Activated naive CD4-positive, alpha-beta T cell treated with Interleukin-2 at 50 U/mL for 16 hours (primary cell): Measurements from ENCODE around the gene LOXL1.

Experiments
- DNase-seq: peaks from one replicate; pipeline ENCODE4 v3.0.0-alpha.2; 2020

LOXL1 gene

GRCh38 chr15:73981761-73982221 lies 55.5 kb downstream of the LOXL1 start:
- DNase-seq: no peak

GRCh38 chr15:73982222-73982962 lies 56.1 kb downstream of the LOXL1 start:
- no peak for DNase-seq

DNA sequence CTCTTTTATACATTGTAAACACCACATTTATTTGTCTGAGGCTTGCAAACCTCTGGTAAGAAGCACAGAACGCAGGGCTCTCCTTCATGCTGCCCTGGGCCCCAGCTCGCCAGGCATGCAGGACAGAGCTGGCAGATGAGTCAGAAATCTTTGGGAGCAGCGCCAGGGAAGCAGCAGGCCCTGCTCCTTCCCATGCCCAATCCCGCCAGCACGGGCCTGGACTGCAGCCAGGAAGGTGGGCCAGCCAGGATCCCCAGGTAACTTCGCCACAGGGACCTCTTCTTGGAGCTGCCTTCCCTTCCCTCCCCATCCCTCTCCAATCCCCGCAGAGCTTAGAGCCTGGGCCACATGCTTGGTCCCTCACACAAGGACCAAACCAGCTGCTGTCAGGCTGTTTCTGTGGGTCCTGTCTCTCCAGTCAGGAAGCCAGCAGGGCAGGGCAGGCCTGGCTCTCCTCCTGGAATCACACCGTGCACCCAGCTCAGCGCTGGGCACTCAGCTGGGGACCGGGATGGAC lies 57.0 kb downstream of the LOXL1 start:
- no peak for DNase-seq

DNA sequence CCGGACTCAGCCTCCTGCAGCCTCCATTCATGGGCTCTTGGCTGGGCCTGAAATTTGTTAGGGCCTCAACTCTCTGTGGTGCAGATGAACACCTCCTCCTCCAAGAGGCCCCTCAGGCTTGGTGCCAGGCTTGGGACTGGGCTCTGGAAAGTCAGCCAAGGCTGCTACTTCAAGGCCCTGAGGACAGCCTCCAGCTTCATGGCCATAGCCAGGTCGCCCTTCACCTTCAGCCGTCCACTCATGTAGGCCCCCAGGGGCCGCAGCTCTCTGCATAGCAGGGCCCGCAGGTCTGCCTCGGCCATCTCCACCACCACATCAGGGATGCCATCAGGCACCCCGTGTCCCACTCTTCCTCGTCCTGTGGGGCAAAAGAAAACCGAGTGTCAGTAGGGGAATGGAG lies 57.5 kb downstream of the LOXL1 start:
- no peak for DNase-seq

DNA sequence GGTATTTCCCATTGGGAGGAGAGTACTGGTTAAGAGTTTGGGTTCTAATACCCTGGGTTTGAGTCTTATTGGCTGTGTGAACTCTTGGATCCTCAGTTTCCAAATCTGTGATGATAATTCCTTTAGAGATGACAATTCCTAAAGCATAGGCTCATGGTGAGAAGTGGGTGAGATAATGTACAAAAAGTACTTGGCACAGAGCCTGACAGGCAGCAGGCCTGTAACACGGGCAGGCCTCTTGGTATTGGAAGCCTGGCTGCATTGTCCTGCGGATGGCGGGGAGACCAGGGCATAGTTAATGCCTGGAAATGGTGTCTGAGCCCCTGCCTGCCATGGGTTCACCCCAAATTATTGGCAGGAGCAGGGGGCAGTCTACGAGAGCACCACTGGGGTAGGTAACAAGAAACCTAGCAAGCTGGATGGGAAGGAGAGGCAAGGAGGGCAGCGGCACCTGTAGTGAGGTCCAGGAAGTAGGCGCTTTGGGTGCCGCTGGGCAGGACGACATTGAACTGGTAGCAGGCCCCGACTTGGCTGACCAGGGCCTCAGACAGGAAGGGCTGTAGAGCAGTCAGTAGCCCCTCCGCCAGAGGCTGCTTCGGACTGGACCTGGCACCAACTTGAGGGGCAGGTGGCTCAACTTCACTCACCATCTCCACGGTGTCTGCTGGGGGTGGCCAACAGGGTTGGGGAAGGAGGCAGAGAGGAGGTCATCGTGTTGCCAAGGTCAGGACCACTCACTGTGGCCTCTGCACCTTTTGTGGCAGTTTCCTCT lies 58.1 kb downstream of the LOXL1 start:
- DNase-seq: no peak

- DNase-seq: no peak
Measured at GRCh38 chr15:73985101-73985873, 59.0 kb downstream of the LOXL1 start.

DNA sequence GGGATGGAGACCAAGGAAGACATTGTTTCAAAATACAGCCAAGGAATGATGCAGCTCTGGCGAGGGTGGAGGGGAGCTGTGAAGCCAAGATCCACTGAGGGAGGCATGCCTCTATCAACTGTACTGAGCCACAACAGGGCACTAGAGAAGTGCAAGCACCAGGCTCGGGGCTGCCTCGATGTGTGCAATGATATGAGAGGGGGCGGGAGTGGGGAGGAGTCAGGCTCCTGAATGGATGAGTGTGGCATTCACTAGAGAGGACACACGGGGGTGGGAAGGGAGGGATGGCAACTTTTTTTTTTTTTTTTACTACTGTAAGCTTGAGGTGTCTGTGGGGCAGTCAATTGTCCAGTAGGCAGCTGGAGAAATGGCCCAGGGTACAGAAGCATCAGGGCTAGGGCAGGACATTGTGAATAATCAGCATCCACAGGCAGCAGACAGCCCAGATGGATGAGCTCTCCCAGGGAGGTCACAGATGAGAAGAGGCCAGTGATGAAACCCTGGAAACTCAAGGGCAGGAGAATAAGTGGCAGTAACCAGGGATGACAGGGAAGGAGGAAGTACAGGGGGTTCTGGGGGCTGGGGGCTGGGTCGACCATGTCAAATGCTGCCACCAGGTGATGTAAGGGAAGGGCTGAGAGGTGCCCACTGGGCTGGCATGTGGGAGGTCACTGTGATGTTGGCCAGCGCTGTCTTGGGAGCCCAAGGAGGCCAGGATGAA lies 60.0 kb downstream of the LOXL1 start:
- DNase-seq: no peak

GRCh38 chr15:73986776-73987056 lies 60.5 kb downstream of the LOXL1 start:
- no peak for DNase-seq

- DNase-seq: no peak
Measured at GRCh38 chr15:73987250-73987649, 61.0 kb downstream of the LOXL1 start.

DNA sequence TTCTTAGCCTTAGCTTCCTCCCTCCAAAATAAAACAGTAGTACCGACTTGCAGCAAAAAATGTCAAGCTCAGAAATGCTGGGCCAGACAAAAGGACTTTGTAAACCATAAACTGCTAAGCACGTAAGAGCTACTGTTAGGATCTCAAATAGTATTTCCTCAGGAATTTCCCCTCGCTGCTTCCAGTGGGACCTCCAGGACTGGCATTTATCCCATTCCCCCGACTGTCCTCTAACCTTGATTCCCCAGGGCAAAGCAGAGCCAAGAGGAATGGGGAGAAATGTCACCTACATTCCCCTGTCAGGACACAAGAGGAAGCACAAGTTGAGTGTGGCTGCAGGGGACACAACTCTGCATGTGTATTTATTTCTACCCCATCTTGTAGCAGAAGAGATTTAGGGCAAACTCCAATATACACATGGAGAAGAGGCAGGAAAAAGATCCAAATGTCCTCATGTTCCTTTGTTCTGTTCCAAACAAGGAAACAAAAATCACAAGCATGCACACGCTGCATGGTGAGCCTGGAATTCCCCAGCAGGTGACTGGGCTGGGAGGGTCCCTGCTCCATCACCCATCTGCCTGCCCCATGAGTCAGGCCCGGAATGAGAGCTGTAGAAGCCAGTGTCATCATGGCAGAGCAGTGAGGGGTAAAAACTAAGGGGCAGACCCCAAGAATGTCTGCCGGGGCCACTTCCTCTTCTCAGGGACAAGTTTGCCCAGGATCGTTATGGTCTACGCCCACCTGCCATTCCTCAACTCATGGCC lies 61.6 kb downstream of the LOXL1 start:
- no peak for DNase-seq

DNA sequence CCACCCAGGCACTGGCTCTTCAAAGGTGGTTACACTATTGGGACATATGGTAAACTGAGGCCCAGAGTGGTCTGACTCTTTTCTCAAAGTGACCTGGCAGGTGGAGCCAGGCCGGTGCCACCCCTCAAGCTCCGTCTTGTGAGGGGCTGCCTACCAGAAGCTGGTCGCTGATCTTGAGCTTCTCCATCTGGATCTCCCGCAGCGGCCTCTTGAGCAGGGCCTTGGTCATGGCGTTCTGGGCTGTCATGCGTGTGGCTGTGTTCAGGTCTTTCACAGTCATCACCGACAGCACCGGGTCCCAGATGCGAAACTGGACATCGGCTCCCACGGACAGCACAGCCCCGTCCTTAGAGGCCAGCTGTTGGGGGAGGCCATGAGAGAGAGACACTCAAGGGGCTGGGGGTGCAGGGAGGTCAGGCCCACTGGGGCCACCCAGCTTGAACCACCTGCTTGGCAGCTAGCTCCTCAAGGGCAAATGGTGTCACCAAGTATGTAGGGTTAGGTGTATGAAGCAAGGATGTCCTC lies 62.2 kb downstream of the LOXL1 start:
- no peak for DNase-seq

DNA sequence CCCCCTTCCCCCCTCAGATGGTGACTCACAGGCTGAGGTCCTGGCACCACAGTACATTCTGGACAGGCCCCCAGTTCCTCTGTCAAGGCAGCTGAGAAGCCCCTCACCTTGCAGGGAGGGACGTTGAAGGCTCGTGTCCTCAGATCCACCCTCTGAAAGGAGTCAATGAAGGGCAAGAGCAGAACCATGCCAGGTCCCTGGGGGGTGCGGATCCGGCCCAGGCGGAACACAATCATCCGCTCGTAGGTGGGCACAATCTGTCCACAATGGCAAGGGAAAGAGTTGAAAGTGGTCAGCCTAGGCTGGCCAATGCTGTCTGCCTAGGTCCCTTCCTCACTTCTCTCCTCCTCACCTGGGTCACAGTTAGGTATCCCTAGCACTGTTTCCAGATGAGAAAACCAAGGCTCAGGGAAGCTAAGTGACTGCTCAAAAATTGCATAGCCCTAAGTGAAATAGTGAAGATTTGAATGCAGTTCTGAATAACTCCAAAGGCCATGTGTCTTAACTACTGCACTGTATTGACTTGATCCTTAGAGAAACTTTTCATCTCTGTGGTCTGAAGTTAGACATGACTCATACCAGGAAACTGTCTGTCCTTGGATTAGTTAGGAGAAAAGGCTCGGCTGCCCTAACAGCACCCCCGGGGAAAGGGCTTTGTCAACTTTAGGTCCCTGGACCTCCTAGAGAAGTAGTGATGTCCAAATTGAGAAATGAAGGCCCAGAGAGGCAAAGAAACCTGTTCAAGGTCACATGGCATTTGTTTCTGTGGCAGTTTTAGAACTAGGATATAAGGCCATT lies 62.9 kb downstream of the LOXL1 start:
- DNase-seq: no peak

DNA sequence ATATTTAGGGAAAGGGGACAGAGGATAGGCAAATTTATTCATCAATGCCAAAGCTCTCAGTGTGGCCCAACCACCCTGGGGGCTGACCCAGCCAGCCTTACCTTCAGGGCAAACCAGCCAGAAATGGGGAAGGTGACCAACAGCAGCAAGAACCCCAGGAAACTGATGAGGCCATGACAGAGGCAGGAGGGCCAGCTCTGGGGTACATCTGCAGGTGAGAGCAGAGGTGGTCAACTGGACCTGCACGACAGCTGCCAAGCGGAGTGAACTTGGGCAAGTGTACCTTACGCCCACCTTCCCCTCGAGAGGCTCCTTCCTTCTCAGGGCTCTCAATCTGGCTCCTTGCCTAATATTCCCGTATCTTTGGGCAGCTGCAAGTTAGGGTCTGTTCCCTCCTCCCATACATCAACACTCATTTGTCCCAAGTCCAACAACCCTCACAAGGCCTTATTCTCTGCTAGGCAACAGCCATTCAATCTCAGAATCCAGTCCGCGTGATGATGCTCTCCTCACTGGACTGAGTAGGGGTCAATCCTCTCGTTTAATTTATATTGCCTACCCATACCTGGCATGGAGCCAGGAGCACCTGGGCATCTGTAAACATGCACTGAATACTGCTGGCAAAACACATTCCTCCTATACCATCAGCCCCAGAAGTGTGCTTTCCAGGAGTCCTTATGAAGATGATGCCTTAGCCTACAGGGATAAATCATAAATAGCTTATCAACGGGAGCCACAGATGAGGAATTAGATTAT lies 64.2 kb downstream of the LOXL1 start:
- no peak for DNase-seq

DNA sequence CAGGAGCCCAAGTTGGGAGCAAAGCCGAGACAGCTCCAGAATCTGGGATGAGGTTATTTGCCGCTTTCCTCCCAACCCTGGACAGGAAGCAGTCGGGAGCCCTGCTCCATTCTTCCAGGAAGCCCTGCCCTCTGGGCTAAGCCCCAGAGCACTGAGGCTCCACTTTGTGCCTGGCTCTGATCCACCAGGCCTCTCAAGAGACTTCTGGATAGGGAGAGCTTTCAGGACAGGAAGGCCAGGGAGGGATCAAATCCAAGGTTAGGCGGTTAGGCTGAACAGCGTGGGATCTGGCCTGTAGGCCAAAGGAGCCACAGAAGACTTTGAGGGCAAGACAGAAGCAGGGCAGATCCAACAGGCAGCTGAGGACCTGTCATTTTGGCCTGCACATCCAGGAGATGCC lies 65.0 kb downstream of the LOXL1 start:
- no peak for DNase-seq

DNA sequence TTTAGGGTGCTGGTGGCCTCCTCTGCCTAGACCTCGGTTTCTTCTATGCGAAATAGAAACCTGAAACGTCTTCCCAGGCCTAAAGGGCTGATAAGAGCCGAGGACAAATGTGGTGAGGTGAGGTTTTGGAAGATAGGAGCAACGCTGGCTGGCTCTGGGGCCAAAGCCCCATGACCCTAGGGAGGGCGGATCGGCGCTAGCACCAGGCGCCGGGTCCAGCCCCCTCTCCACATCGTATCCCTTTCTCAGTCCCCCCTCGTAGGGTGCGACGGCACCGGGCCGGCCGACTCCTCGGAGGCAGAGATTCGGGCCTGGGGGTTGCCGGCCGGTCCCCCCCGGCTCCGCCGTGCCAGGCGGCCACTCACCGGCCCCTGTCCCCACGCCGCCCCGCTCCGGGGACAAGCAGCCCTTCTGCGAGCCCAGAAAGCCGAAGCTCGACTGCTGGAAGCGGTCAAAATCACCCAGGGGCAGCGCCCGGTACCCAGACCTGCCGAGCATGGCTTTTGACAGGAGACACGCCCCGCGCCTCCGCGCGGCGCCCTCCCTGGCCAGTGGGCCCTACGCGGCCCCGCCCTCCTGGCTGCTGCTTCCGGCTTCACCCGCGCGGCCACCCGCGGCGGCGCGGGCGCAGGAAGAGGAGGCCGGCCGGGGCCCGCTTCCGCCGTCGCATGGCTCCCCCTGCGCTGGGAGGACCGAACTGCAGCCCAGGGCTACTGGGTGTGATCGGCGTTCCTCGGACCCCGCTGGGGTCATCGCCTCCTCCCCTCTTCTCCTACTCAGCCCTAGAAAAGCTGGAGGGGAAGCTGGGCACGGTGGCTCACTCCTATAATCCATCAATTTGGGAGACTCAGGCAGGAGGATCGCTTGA lies 65.7 kb downstream of the LOXL1 start, which contains the start of gene STOML1:
Gene STOML1 (minus strand): TSS at position 570 of the 868 bp plus-strand sequence. CDS start 72 bp downstream, at position 498.
- DNase-seq: peak; percentile 96

DNA sequence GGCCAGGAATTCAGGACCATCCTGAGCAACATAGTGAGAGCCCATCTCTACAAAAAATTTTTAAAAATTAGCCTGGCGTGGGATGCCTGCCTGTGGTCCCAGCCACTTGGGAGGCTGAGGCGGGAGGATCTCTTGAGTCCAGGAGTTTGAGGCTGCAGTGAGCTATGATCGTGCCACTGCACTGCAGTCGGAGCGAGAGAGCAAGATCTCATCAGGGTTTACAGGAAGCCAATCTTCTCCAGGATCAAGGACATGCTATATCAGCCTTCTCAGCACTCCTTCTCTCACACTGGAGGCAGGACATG lies 66.3 kb downstream of the LOXL1 start:
- no peak for DNase-seq

- DNase-seq: no peak
Measured at GRCh38 chr15:73993211-73993994, 67.1 kb downstream of the LOXL1 start.

GRCh38 chr15:73994413-73994883 lies 68.2 kb downstream of the LOXL1 start, which contains the start of gene PML:
Gene PML (plus strand): TSS chr15:73994716. CDS start chr15:73994813, 97 bp downstream.
- peak; percentile 95 for DNase-seq
